HepG2 (cell line): ENCODE data around the gene FAM124B. TPM values are rescaled to one million over a fixed set of nuclear protein-coding genes. Genes with fewer than 3 reads are reported as not detected.

Experiments
- AKNA ChIP-seq: sonication (generic); formaldehyde crosslinking; IDR thresholded peaks from 2 replicates; pipeline ENCODE4 v1.4.0; 2020; ENCODE audit warnings: missing genetic modification reagents, borderline replicate concordance
- CCDC6 ChIP-seq: sonication (generic); formaldehyde crosslinking; IDR thresholded peaks from 2 replicates; pipeline ENCODE4 v1.8.1; 2022; ENCODE audit warnings: mild to moderate bottlenecking, missing genetic modification reagents, moderate library complexity
- TRIM24 ChIP-seq: sonication (generic); formaldehyde crosslinking; IDR thresholded peaks from 2 replicates; pipeline ENCODE4 v1.8.0; 2022; ENCODE audit warnings: mild to moderate bottlenecking, missing genetic modification reagents
- ZNF138 ChIP-seq: sonication (generic); formaldehyde crosslinking; IDR thresholded peaks from 2 replicates; pipeline ENCODE4 v1.5.0; 2020; ENCODE audit warnings: mild to moderate bottlenecking, low read depth, missing genetic modification reagents
- ZNF30 ChIP-seq: sonication (generic); formaldehyde crosslinking; IDR thresholded peaks from 2 replicates; pipeline ENCODE4 v1.5.0; 2020; ENCODE audit warnings: mild to moderate bottlenecking, missing genetic modification reagents
- ZNF318 ChIP-seq: sonication (generic); formaldehyde crosslinking; IDR thresholded peaks from 2 replicates; pipeline ENCODE4 v1.4.0; 2020; ENCODE audit warnings: mild to moderate bottlenecking, missing genetic modification reagents
- ZNF687 ChIP-seq: sonication (generic); formaldehyde crosslinking; IDR thresholded peaks from 2 replicates; pipeline ENCODE4 v1.5.1; 2020; ENCODE audit warnings: mild to moderate bottlenecking, missing genetic modification reagents, moderate library complexity
- ZNF788 ChIP-seq: sonication (generic); formaldehyde crosslinking; IDR thresholded peaks from 2 replicates; pipeline ENCODE4 v1.5.0; 2020; ENCODE audit warnings: mild to moderate bottlenecking, missing genetic modification reagents, borderline replicate concordance
- polyA plus RNA-seq, 8 experiments: library from polyadenylated mRNA; depleted of rRNA in 3 of 8; stranded (reverse) in 7 of 8; unstranded in 1 of 8; fragments of >200 nt; fragmentation: Illumina TruSeq in 4 of 8; extraction: Trizol in 4 of 8; gene quantifications; 2 replicates each; pipeline versions ENCODE4 v1.2.1 to v1.2.3, GENCODE V29; 2011 to 2016; ENCODE audit warnings: low read depth in 4 of 8, missing spikeins in 1 of 8, mixed read lengths in 1 of 8; ENCODE audit not compliant: insufficient read depth in 1 of 8
- total RNA-seq, 5 experiments: library from RNA; depleted of rRNA; stranded (reverse); fragments of >200 nt; fragmentation: Illumina TruSeq; extraction: Trizol; gene quantifications; 2 replicates each; pipeline ENCODE4 v1.2.3, GENCODE V29; 2016; ENCODE audit warnings: low read depth in 1 of 5

The FAM124B gene
- total and polyA plus RNA-seq, 2 of the 13 experiments (the other 11 are each of a cell fraction or from before 2014, with no cell fraction given): not detected

GRCh38 chr2:224442071-224442967 lies 40.4 kb upstream of the FAM124B start (continued):
- no peak for TF ChIP-seq ZNF318
- TF ChIP-seq ZNF30 (CRISPR knock-in tag): no peak
- peak; percentile 49; the same call in 1 of the 2 replicates for TF ChIP-seq ZNF687 (CRISPR knock-in tag)
- 0 out of 2 replicates have a peak, but pooled peaks have one; percentile 34 for TF ChIP-seq CCDC6
- TF ChIP-seq AKNA (CRISPR knock-in tag): no peak
- TF ChIP-seq ZNF788 (CRISPR knock-in tag): peak; percentile 55; the same call in 1 of the 2 replicates
- TF ChIP-seq TRIM24 (CRISPR knock-in tag): no peak
- no peak for TF ChIP-seq ZNF138 (CRISPR knock-in tag)
